Adrenal gland (tissue), 12 donors: ENCODE measurements around the gene UVSSA. TPM values are rescaled to one million over a fixed set of nuclear protein-coding genes. Genes with fewer than 3 reads are reported as not detected.
A peak's percentile ranks its signal among the peaks of the same experiment; 100 is the strongest.

Experiments
- DNase-seq, 7 donors: peaks; one replicate each; pipeline ENCODE4 v3.0.0-alpha.2; 2019 to 2020
- H3K27ac ChIP-seq, 5 donors: fragments of 200-600 bp; sonication (generic) in 4 of 5; 1 replicate in 3 of 5; 2 replicates in 2 of 5; pipeline versions ENCODE4 v1.5.1 to v1.8.0; 2016 to 2020; ENCODE audit warnings: mild to moderate bottlenecking in 1 of 5
- H3K27me3 ChIP-seq: fragments of 200-600 bp; 2 replicates; pipeline ENCODE4 v1.8.0; 2021
- H3K36me3 ChIP-seq, 2 donors: fragments of 200-600 bp; replicated peaks in 1 of 2; 1 replicate in 1 of 2; 2 replicates in 1 of 2; pipeline versions ENCODE4 v1.5.1 to v1.8.0; 2018 to 2022
- H3K4me1 ChIP-seq, 2 donors: fragments of 200-600 bp; replicated peaks in 1 of 2; 1 replicate in 1 of 2; 2 replicates in 1 of 2; pipeline versions ENCODE4 v1.5.1 to v1.8.0; 2018 to 2021
- H3K4me3 ChIP-seq, 4 donors: fragments of 200-600 bp; sonication (generic) in 3 of 4; one replicate each; pipeline ENCODE4 v1.5.1; 2016 to 2018
- H3K9me3 ChIP-seq, 3 donors: fragments of 200-600 bp; sonication (generic) in 1 of 3; replicated peaks in 1 of 3; 1 replicate in 2 of 3; 2 replicates in 1 of 3; pipeline versions ENCODE4 v1.5.1 to v1.8.0; 2016 to 2021
- CTCF ChIP-seq, 6 experiments: fragments of 450-650 bp in 4 of 6; fragments of 200-600 bp in 2 of 6; sonication (generic) in 1 of 6; IDR thresholded peaks; 1 replicate in 5 of 6; 2 replicates in 1 of 6; pipeline versions ENCODE4 v1.5.1 to v1.8.0; 2016 to 2021; ENCODE audit warnings: antibody characterized with exemption in 6 of 6, mild to moderate bottlenecking in 2 of 6, moderate library complexity in 1 of 6
- POLR2A ChIP-seq, 2 donors: fragments of 450-650 bp; IDR thresholded peaks; one replicate each; pipeline ENCODE4 v1.6.1; 2017; ENCODE audit warnings: antibody characterized with exemption in 2 of 2, mild to moderate bottlenecking in 2 of 2, moderate library complexity in 1 of 2
- WGBS, 4 donors: extraction: QIAGEN DNeasy Blood & Tissue Kit in 2 of 4; methylation state at CpG; one replicate each; pipeline versions ENCODE4 v1.1.5 to v1.1.7; 2013 to 2017; 5-methylcytosine and 5-hydroxymethylcytosine counted together
- intact Hi-C, 2 donors: fragments of 100-400 bp; cut with DNase I; formaldehyde crosslinking; loops; one replicate each; pipeline versions ENCODE4 v1.14.1 to v1.15.0; 2022 to 2023
- polyA plus RNA-seq, 3 donors: library from polyadenylated mRNA; stranded (reverse); fragments of 200-250 nt in 2 of 3; fragments of 350-450 nt in 1 of 3; fragmentation: Illumina TruSeq in 1 of 3; extraction: RNeasy Lipid Tissue Mini Kit (QIAGEN cat#74804) in 1 of 3; gene quantifications; one replicate each; pipeline ENCODE4 v1.2.3, GENCODE V29; 2013 to 2014
- total RNA-seq, 9 donors: library from RNA; depleted of rRNA in 4 of 9; stranded (reverse); fragments of >200 nt in 4 of 9; fragments of 120-200 nt in 1 of 9; fragmentation: NEBNext Ultra II Directional in 1 of 9; extraction: Animal tissue kit (Norgen Biotek cat#: 25700) in 1 of 9; gene quantifications; one replicate each; pipeline versions ENCODE4 v1.1.0 to v1.2.4, GENCODE V29; 2013 to 2023
- donor health status: healthy with polysubstance abuse.
- donor health status: Bipolar disorder and iron deficiency.
- donor health status: DM: yes; HTN: yes; CAD: no.
- donor health status: DM: no; HTN: no; CAD: no.
- donor health status: DM: no; HTN: no; CAD: no.
- donor health status: DM: yes; HTN: yes; CAD: no.

The UVSSA gene
- total and polyA plus RNA-seq, 12 donors, result 2.9 to 37.4 (median 17.5) TPM

GRCh38 chr4:1338752-1339414 lies 8.1 kb upstream of the UVSSA start:
- Histone ChIP-seq H3K36me3 (peaks cover 0 to 58% of the 10 kb centered on the region in 2 donors), H3K4me3 (no peak overlapping the region), H3K9me3 (no peaks in the 10 kb centered on the region), H3K4me1 (no peaks in the 10 kb centered on the region), H3K27me3 (no peaks in the 10 kb centered on the region), H3K27ac (peak overlapping the region in 1 of 5 donors; percentile 16)
- TF ChIP-seq CTCF (IDR thresholded peaks at IDR 0.05), result no peak
- TF ChIP-seq POLR2A (IDR thresholded peaks at IDR 0.05), result no peak
- intact Hi-C loops, result no loop called here
- WGBS, 4 donors, result 90 to 94% (median 92%) methylated on average over 32 to 38 of the region's 38 CpGs
- DNase-seq, result no peak

GRCh38 chr4:1339489-1339888 lies 7.5 kb upstream of the UVSSA start:
- Histone ChIP-seq H3K27ac (no peak overlapping the region), H3K27me3 (no peaks in the 10 kb centered on the region), H3K4me1 (no peaks in the 10 kb centered on the region), H3K9me3 (no peaks in the 10 kb centered on the region), H3K4me3 (no peak overlapping the region), H3K36me3 (peaks cover 0 to 58% of the 10 kb centered on the region in 2 donors)
- TF ChIP-seq POLR2A (IDR thresholded peaks at IDR 0.05) (no peak), CTCF (IDR thresholded peaks at IDR 0.05) (no peak)
- 94 to 97% (median 97%) methylated on average over 32 to 38 of the region's 38 CpGs for WGBS, 4 donors
- intact Hi-C loops, result no loop called here
- DNase-seq, result no peak

GRCh38 chr4:1340181-1340747 lies 6.7 kb upstream of the UVSSA start:
- Histone ChIP-seq H3K27ac (no peak overlapping the region), H3K36me3 (peaks cover 0 to 51% of the 10 kb centered on the region in 2 donors), H3K4me3 (no peak overlapping the region), H3K27me3 (no peaks in the 10 kb centered on the region), H3K4me1 (peaks cover 0 to 5% of the 10 kb centered on the region in 2 donors), H3K9me3 (no peaks in the 10 kb centered on the region)
- 84 to 97% (median 93%) methylated on average over 15 to 29 of the region's 29 CpGs for WGBS, 4 donors
- TF ChIP-seq CTCF (IDR thresholded peaks at IDR 0.05) (no peak), POLR2A (IDR thresholded peaks at IDR 0.05) (no peak)
- intact Hi-C loops, result loop anchor here in 1 of 2 donors (10.0 kb wide), 1 partner anchor 45 kb away; no protein-coding TSS in a partner anchor
- no peak for DNase-seq

- H3K36me3 ChIP-seq, result peaks cover 0 to 51% of the 10 kb centered on the region in 2 donors
- WGBS, 4 donors, result 94 to 98% (median 95%) methylated on average over 8 to 20 of the region's 20 CpGs
- H3K27ac ChIP-seq, result no peak overlapping the region
These were observed 6.1 kb upstream of the UVSSA start for GRCh38 chr4:1340861-1341260.

More at GRCh38 chr4:1340861-1341260, 6.1 kb upstream of the UVSSA start:
- intact Hi-C loops, result loop anchor here in 1 of 2 donors (10.0 kb wide), 1 partner anchor 46 kb away; no protein-coding TSS in a partner anchor
- Histone ChIP-seq H3K9me3 (no peaks in the 10 kb centered on the region), H3K27me3 (no peaks in the 10 kb centered on the region), H3K4me1 (peaks cover 0 to 11% of the 10 kb centered on the region in 2 donors), H3K4me3 (no peak overlapping the region)
- TF ChIP-seq POLR2A (IDR thresholded peaks at IDR 0.05) (no peak), CTCF (IDR thresholded peaks at IDR 0.05) (no peak)
- DNase-seq, result no peak
